WTC11 (cell line): Measurements from ENCODE around the gene NKAIN2. TPM values are rescaled to one million over a fixed set of nuclear protein-coding genes. Genes with fewer than 3 reads are reported as not detected.

ENCODE experiments used
- ATAC-seq: fragments of 200-7000 bp; cut with Tn5 transposase; 2 replicates; pipeline ENCODE4 v1.10.0; 2021; ENCODE audit warnings: mild to moderate bottlenecking, moderate library complexity
- CTCF ChIA-PET: fragments of 300-600 bp; sonication (Branson Sonifier 250); formaldehyde crosslinking; loops from one replicate; lab custom pipeline; 2021; ENCODE audit warnings: antibody characterized with exemption; lab: Charles Lee
- POLR2A ChIA-PET: fragments of 350-600 bp; sonication (Branson Sonifier 250); formaldehyde crosslinking; loops from one replicate; lab custom pipeline; 2021; ENCODE audit warnings: antibody characterized with exemption; lab: Charles Lee
- DNase-seq: peaks from one replicate; pipeline ENCODE4 v3.0.0; 2021; ENCODE audit warnings: low spot score
- H3K27ac Mint-ChIP-seq: 2 replicates; pipeline ENCODE4 v1.8.0; 2021; ENCODE audit warnings: mixed read lengths
- H3K27me3 Mint-ChIP-seq: 2 replicates; pipeline ENCODE4 v1.8.0; 2021; ENCODE audit warnings: low read depth, mild to moderate bottlenecking, moderate library complexity, mixed read lengths
- H3K36me3 Mint-ChIP-seq: 2 replicates; pipeline ENCODE4 v1.8.0; 2021; ENCODE audit warnings: mixed read lengths
- H3K4me1 Mint-ChIP-seq: 2 replicates; pipeline ENCODE4 v1.8.0; 2022; ENCODE audit warnings: mixed read lengths
- H3K4me3 Mint-ChIP-seq: 2 replicates; pipeline ENCODE4 v1.8.0; 2021; ENCODE audit warnings: mild to moderate bottlenecking, moderate library complexity, mixed read lengths
- H3K9me3 Mint-ChIP-seq: 2 replicates; pipeline ENCODE4 v1.8.0; 2021; ENCODE audit warnings: mixed read lengths
- ETV6 ChIP-seq: sonication (generic); formaldehyde crosslinking; IDR thresholded peaks from 2 replicates; pipeline ENCODE4 v1.8.1; 2022; ENCODE audit warnings: mild to moderate bottlenecking, missing genetic modification reagents
- FOXP1 ChIP-seq: sonication (generic); formaldehyde crosslinking; IDR thresholded peaks from 2 replicates; pipeline ENCODE4 v1.8.0; 2022; ENCODE audit warnings: missing genetic modification reagents, mild to moderate bottlenecking, moderate library complexity, borderline replicate concordance
- FOXP4 ChIP-seq: sonication (generic); formaldehyde crosslinking; IDR thresholded peaks from 2 replicates; pipeline ENCODE4 v1.8.0; 2022; ENCODE audit warnings: mild to moderate bottlenecking, missing genetic modification reagents
- GTF2I ChIP-seq: fragments of 250-450 bp; sonication (Bioruptor Pico); conservative IDR thresholded peaks from 2 replicates; pipeline ENCODE4 v1.4.0; 2021; ENCODE audit warnings: mild to moderate bottlenecking
- KAT7 ChIP-seq: sonication (generic); formaldehyde crosslinking; IDR thresholded peaks from 2 replicates; pipeline ENCODE4 v1.8.1; 2023; ENCODE audit warnings: missing genetic modification reagents, mild to moderate bottlenecking, borderline replicate concordance
- SOX15 ChIP-seq: fragments of 250-450 bp; sonication (Bioruptor Pico); IDR thresholded peaks from 2 replicates; pipeline ENCODE4 v1.9.0; 2021; ENCODE audit warnings: mild to moderate bottlenecking
- SP1 ChIP-seq: sonication (generic); formaldehyde crosslinking; conservative IDR thresholded peaks from 2 replicates; pipeline ENCODE4 v1.8.1; 2022; ENCODE audit warnings: missing genetic modification reagents
- TCF7 ChIP-seq: sonication (generic); formaldehyde crosslinking; IDR thresholded peaks from 2 replicates; pipeline ENCODE4 v1.8.0; 2022; ENCODE audit warnings: mild to moderate bottlenecking, low read depth, missing genetic modification reagents, moderate library complexity
- TEAD4 ChIP-seq: sonication (generic); formaldehyde crosslinking; IDR thresholded peaks from 2 replicates; pipeline ENCODE4 v1.8.0; 2022; ENCODE audit warnings: mild to moderate bottlenecking, missing genetic modification reagents
- ZNF138 ChIP-seq: sonication (generic); formaldehyde crosslinking; conservative IDR thresholded peaks from 2 replicates; pipeline ENCODE4 v1.8.1; 2022; ENCODE audit warnings: mild to moderate bottlenecking, moderate library complexity, missing genetic modification reagents
- ZNF232 ChIP-seq: sonication (generic); formaldehyde crosslinking; IDR thresholded peaks from 2 replicates; pipeline ENCODE4 v1.8.0; 2022; ENCODE audit warnings: mild to moderate bottlenecking, missing genetic modification reagents
- ZNF396 ChIP-seq: fragments of 250-450 bp; sonication (Bioruptor Pico); IDR thresholded peaks from 2 replicates; pipeline ENCODE4 v1.8.0; 2021; ENCODE audit warnings: mild to moderate bottlenecking, moderate library complexity, borderline replicate concordance
- ZNF416 ChIP-seq: fragments of 250-450 bp; sonication (Bioruptor Pico); IDR thresholded peaks from 2 replicates; pipeline ENCODE4 v1.9.0; 2021; ENCODE audit warnings: mild to moderate bottlenecking, inconsistent platforms
- ZSCAN18 ChIP-seq: fragments of 250-450 bp; sonication (Bioruptor Pico); IDR thresholded peaks from 2 replicates; pipeline ENCODE4 v2.1.2; 2022; ENCODE audit warnings: mild to moderate bottlenecking, moderate library complexity
- total RNA-seq: library from RNA; stranded (reverse); gene quantifications from 3 replicates; pipeline ENCODE4 v1.2.3, GENCODE V29; 2021
- TF ChIP-seq, protein P1 (sequence below): fragments of 200-600 bp; IDR thresholded peaks from 2 replicates; pipeline ENCODE4 v1.8.0; 2022; ENCODE audit warnings: antibody characterized with exemption
- TF ChIP-seq, protein P2 (sequence below): sonication (generic); formaldehyde crosslinking; IDR thresholded peaks from 2 replicates; pipeline ENCODE4 v1.8.0; 2022; ENCODE audit warnings: mild to moderate bottlenecking, missing genetic modification reagents
- TF ChIP-seq, protein P3 (sequence below): sonication (generic); formaldehyde crosslinking; IDR thresholded peaks from 2 replicates; pipeline ENCODE4 v1.8.0; 2022; ENCODE audit warnings: missing genetic modification reagents

Gene NKAIN2
- total RNA-seq, 1 experiment from 2014 or later = 0.33 TPM

- TF ChIP-seq, protein P1, sequence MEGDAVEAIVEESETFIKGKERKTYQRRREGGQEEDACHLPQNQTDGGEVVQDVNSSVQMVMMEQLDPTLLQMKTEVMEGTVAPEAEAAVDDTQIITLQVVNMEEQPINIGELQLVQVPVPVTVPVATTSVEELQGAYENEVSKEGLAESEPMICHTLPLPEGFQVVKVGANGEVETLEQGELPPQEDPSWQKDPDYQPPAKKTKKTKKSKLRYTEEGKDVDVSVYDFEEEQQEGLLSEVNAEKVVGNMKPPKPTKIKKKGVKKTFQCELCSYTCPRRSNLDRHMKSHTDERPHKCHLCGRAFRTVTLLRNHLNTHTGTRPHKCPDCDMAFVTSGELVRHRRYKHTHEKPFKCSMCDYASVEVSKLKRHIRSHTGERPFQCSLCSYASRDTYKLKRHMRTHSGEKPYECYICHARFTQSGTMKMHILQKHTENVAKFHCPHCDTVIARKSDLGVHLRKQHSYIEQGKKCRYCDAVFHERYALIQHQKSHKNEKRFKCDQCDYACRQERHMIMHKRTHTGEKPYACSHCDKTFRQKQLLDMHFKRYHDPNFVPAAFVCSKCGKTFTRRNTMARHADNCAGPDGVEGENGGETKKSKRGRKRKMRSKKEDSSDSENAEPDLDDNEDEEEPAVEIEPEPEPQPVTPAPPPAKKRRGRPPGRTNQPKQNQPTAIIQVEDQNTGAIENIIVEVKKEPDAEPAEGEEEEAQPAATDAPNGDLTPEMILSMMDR = no peak
- TF ChIP-seq, protein P2, sequence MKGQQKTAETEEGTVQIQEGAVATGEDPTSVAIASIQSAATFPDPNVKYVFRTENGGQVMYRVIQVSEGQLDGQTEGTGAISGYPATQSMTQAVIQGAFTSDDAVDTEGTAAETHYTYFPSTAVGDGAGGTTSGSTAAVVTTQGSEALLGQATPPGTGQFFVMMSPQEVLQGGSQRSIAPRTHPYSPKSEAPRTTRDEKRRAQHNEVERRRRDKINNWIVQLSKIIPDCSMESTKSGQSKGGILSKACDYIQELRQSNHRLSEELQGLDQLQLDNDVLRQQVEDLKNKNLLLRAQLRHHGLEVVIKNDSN (CRISPR knock-in tag) = no peak
- TF ChIP-seq ZNF416 (CRISPR knock-in tag) = no peak
- ChIA-PET CTCF (no interaction called here), POLR2A (no interaction called here)
- no peak overlapping the region for H3K4me3 Mint-ChIP-seq
- no peak for DNase-seq
- no peak overlapping the region for H3K27ac Mint-ChIP-seq
- no peaks in the 10 kb centered on the region for H3K9me3 Mint-ChIP-seq
- peaks cover 6% of the 10 kb centered on the region for H3K4me1 Mint-ChIP-seq
- H3K36me3 Mint-ChIP-seq = no peaks in the 10 kb centered on the region
- no peak for ATAC-seq
- no peaks in the 10 kb centered on the region for H3K27me3 Mint-ChIP-seq
These were observed 676.3 kb downstream of the NKAIN2 start for GRCh38 chr6:124479991-124480430.

- no peak for TF ChIP-seq TCF7 (CRISPR knock-in tag)
- TF ChIP-seq, protein P2 (CRISPR knock-in tag) = no peak
- TF ChIP-seq GTF2I = no peak
- no peak for TF ChIP-seq ETV6 (CRISPR knock-in tag)
- TF ChIP-seq, protein P3, sequence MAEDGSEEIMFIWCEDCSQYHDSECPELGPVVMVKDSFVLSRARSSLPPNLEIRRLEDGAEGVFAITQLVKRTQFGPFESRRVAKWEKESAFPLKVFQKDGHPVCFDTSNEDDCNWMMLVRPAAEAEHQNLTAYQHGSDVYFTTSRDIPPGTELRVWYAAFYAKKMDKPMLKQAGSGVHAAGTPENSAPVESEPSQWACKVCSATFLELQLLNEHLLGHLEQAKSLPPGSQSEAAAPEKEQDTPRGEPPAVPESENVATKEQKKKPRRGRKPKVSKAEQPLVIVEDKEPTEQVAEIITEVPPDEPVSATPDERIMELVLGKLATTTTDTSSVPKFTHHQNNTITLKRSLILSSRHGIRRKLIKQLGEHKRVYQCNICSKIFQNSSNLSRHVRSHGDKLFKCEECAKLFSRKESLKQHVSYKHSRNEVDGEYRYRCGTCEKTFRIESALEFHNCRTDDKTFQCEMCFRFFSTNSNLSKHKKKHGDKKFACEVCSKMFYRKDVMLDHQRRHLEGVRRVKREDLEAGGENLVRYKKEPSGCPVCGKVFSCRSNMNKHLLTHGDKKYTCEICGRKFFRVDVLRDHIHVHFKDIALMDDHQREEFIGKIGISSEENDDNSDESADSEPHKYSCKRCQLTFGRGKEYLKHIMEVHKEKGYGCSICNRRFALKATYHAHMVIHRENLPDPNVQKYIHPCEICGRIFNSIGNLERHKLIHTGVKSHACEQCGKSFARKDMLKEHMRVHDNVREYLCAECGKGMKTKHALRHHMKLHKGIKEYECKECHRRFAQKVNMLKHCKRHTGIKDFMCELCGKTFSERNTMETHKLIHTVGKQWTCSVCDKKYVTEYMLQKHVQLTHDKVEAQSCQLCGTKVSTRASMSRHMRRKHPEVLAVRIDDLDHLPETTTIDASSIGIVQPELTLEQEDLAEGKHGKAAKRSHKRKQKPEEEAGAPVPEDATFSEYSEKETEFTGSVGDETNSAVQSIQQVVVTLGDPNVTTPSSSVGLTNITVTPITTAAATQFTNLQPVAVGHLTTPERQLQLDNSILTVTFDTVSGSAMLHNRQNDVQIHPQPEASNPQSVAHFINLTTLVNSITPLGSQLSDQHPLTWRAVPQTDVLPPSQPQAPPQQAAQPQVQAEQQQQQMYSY (CRISPR knock-in tag) = no peak
- TF ChIP-seq ZNF232 = no peak
- TF ChIP-seq ZSCAN18 (CRISPR knock-in tag) = no peak
- TF ChIP-seq ZNF138 (CRISPR knock-in tag) = no peak
- no peak for TF ChIP-seq ZNF396 (CRISPR knock-in tag)
- TF ChIP-seq TEAD4 (CRISPR knock-in tag) = no peak
- no peak for TF ChIP-seq SOX15 (CRISPR knock-in tag)
- no peak for TF ChIP-seq FOXP4 (CRISPR knock-in tag)
- TF ChIP-seq, protein P1 = no peak
- TF ChIP-seq FOXP1 (CRISPR knock-in tag) = no peak
- TF ChIP-seq SP1 (CRISPR knock-in tag) = no peak
- no peak for TF ChIP-seq KAT7 (CRISPR knock-in tag)
- H3K27me3 Mint-ChIP-seq = no peaks in the 10 kb centered on the region
- no peaks in the 10 kb centered on the region for H3K36me3 Mint-ChIP-seq
- DNase-seq (no peak), ATAC-seq (no peak)
- no peaks in the 10 kb centered on the region for H3K9me3 Mint-ChIP-seq
- no peak overlapping the region for H3K27ac Mint-ChIP-seq
- peaks cover 6% of the 10 kb centered on the region for H3K4me1 Mint-ChIP-seq
- POLR2A ChIA-PET = no interaction called here
- no peak overlapping the region for H3K4me3 Mint-ChIP-seq
- CTCF ChIA-PET = no interaction called here
These were observed 678.4 kb downstream of the NKAIN2 start for GRCh38 chr6:124482071-124482491.
